ENCODE measurements around the gene SYT9. TPM values are rescaled to one million over a fixed set of nuclear protein-coding genes. Genes with fewer than 3 reads are reported as not detected.
A peak's percentile ranks its signal among the peaks of the same experiment; 100 is the strongest.

The SYT9 gene
- total RNA-seq, 2 donors from 2014 or later: not detected

DNA sequence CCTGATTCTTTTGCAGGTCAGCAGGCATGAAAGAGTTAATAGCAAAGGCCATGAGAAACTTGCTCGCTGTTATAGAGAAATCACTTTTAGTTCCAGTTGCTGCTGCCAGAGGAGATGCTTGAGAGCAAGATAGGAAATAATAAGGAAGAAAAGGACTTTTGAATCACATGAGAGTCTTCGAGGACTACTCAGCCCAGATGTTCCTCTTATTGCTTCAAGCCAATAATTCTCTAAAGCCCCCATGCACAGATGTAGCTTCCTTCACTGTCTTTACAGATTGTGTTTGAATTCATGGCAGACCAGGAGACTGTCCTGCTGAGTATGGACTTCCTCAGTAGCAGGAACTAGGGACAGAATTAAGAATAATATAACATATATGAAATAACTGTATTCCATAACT lies 183.5 kb downstream of the SYT9 start:
- no peak for DNase-seq (ENCODE audit: low spot score)
- peaks cover 4% of the 10 kb centered on the region for H3K9me3 Mint-ChIP-seq
- no peak overlapping the region for H3K4me3 Mint-ChIP-seq
- H3K27me3 Mint-ChIP-seq: no peaks in the 10 kb centered on the region
- peak overlapping the region in 1 of 2 donors; percentile 50 for H3K27ac Mint-ChIP-seq
- no peak for ATAC-seq
- H3K4me1 Mint-ChIP-seq (ENCODE audit: low read depth in 2 of 2): peaks cover 12 to 14% of the 10 kb centered on the region in 2 donors
- H3K36me3 Mint-ChIP-seq: no peaks in the 10 kb centered on the region

DNA sequence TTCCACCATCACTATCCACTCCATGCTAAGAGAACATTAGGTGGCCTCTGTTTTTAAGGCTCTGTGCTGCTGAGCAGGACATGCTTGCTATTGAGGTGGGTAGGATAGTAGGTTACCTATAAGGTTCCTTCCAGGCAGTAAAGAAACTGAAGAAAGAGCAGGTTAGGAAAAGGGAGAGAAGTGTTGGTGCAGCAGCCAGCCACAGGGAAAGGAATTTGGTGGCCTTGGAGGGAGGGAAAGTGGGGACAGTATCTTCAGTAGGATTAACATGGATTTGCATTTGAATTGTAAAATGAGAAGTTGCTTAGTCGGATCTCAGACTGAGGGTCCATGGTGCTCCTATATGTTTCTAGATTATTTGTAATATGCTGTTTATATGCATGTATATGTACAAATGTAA lies 184.4 kb downstream of the SYT9 start:
- H3K27ac Mint-ChIP-seq: peak overlapping the region; percentile 70 to 98

DNA sequence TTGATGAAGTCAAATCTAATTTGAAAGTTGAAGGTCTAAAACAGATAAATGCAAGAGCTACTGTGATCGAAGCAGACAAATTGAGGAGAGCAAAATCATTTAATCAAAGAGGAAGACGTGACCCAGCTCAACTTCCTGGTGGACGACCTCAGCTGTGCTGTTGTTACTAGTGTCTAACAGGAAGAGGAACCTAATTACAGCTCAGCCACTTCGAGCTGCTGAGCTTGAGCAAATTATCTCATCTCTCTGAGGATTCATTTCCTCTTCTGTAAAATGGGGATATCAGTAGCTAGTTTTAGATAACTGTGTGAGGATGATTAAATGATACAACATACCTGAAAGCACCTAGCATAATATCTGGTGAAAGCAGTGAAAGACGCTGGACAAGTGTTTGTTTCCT lies 185.0 kb downstream of the SYT9 start:
- Mint-ChIP-seq H3K4me1 (ENCODE audit: low read depth in 2 of 2) (peaks cover 12 to 14% of the 10 kb centered on the region in 2 donors), H3K27ac (peak overlapping the region; percentile 70 to 98)
- DNase-seq (ENCODE audit: low spot score): no peak

More for the DNA sequence above, 184.4 kb downstream of the SYT9 start:
- Mint-ChIP-seq H3K9me3 (peaks cover 4% of the 10 kb centered on the region), H3K4me3 (peak overlapping the region; percentile 65), H3K27me3 (no peaks in the 10 kb centered on the region), H3K4me1 (ENCODE audit: low read depth in 2 of 2) (peaks cover 12 to 14% of the 10 kb centered on the region in 2 donors), H3K36me3 (no peaks in the 10 kb centered on the region)
- no peak for ATAC-seq
- DNase-seq (ENCODE audit: low spot score): no peak

DNA sequence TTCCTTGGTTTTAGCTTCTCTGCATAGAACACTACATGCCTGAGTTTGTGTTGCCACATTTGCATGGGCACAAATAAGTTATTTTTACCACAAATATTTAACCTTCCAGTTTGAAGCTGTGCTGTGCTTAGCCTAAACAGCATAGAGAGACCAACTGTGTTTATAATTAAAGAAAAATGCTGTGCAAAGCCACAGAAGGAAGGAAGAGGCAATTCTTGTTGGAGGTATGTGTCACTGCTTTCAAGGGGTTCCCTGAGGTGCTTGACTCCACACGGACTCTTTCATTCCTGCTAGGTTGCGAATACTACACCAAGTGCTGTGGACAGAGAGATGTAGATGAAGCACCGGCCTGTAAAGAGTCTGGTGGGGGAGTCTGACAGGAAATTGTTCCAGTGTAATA lies 186.0 kb downstream of the SYT9 start:
- Mint-ChIP-seq H3K27ac (peak overlapping the region in 1 of 2 donors; percentile 98), H3K4me1 (ENCODE audit: low read depth in 2 of 2) (peaks cover 12 to 14% of the 10 kb centered on the region in 2 donors), H3K36me3 (no peaks in the 10 kb centered on the region), H3K27me3 (no peaks in the 10 kb centered on the region), H3K9me3 (peaks cover 4% of the 10 kb centered on the region), H3K4me3 (no peak overlapping the region)
- ATAC-seq (no peak), DNase-seq (ENCODE audit: low spot score) (no peak)

More for the DNA sequence above, 185.0 kb downstream of the SYT9 start:
- Mint-ChIP-seq H3K36me3 (no peaks in the 10 kb centered on the region), H3K27me3 (no peaks in the 10 kb centered on the region), H3K4me3 (peak overlapping the region; percentile 65), H3K9me3 (peaks cover 4% of the 10 kb centered on the region)
- peak; percentile 67 to 79 for ATAC-seq

DNA sequence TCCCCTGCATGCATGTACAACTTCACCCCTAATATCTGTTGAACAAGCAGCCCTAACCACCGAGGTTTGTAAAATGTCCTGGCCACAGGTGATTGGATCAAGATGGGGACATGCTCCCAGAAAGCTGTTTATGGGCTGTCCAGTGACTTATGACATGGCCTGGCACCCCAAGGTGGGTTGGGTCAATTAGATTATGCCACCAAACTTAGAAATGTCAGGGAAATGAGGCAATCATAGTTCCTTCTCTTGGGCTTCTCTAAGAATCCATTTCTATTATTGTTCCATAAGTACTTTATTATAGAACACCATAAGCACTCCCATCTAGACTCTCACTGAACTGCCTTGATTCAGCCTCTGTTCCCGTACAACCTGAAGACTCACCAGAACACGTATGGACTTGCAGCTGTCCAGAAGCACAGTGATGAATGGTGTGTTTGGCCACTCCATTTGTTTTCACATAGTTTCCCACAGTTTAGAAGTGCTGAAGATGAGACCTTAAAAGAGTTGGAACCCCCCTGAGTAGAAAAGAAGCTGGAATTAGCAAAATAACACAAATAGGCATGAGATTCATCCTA lies 188.1 kb downstream of the SYT9 start:
- H3K27me3 Mint-ChIP-seq: no peaks in the 10 kb centered on the region
- no peak for ATAC-seq
- H3K9me3 Mint-ChIP-seq: peaks cover 4% of the 10 kb centered on the region
- H3K4me3 Mint-ChIP-seq: no peak overlapping the region
- H3K4me1 Mint-ChIP-seq (ENCODE audit: low read depth in 2 of 2): peaks cover 12 to 14% of the 10 kb centered on the region in 2 donors
- no peak overlapping the region for H3K27ac Mint-ChIP-seq
- no peaks in the 10 kb centered on the region for H3K36me3 Mint-ChIP-seq
- no peak for DNase-seq (ENCODE audit: low spot score)

DNA sequence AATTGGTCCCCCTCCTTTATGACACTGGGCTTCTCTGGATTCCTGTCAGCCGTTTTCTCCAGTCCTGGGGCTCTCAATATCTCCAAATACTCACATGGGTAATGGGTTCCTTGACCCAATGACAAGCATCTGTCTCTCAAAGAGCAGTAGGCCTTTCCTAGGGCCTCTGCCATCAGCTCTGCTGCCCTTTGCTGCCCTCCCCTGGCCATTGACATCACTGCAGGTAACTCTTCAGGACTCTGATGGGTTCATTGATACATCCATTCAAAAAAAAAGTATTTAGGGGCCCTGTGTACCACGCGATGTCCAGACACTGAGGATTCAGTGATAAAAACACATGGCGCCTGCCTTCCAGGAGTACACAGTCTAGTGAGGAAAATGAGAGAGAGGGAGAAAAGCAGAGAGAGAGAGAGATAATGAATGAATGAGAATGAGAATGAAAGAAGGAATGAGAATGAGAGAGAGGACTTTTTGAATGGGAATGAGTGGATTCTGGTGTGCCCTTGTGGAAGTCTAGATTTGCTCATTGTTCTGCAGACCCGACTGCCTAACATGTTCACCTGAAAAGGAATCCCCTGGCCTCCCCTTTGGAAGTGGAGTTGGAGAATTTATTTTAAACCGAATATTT lies 191.0 kb downstream of the SYT9 start:
- Mint-ChIP-seq H3K36me3 (no peaks in the 10 kb centered on the region), H3K4me1 (ENCODE audit: low read depth in 2 of 2) (no peaks in the 10 kb centered on the region), H3K27ac (no peak overlapping the region), H3K4me3 (no peak overlapping the region), H3K27me3 (peaks cover 0 to 3% of the 10 kb centered on the region in 2 donors), H3K9me3 (no peaks in the 10 kb centered on the region)
- peak; percentile 78 for DNase-seq (ENCODE audit: low spot score)
- peak; percentile 75 to 76 for ATAC-seq

DNA sequence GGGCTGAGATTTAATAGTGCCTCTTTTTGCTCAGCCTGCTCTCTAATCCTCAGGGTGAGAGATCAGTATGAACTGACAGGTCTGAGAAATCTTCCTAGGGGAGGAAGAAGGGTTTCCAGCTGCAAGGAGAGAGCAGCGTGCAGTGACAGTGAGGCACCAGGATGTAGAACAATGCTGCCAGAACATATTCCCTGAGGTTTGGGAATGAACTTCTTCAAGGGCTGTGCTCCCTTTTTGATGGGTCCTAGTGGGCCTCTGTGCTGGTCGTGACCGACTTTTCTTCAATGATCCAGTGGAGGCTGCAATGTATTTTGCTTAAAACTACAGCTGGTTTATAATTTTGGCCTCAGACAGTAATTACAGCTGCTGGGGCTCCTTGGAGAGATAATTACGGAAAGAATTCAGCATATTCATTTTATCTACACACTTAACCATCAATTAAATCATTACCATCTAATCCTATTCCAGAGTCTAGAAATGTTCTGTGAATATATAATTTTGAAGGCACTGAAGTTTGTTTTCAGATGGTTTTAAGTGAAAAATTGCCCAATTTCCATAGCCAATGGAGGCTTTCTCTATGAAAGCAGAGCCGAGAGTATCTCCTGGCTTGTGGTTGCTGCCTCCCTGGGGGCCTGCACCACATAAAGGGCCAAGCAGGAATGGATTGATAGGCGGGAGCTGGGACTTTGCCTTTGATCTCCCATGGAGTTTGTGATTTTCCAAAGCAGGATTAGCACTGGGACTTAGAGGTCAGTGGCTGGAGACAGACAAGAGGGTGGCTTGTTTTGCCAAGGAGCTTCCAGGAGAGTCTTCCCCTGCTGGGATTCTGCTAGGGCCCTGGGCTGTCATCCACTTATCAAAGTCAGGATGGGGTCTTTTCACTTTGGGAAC lies 192.6 kb downstream of the SYT9 start:
- H3K27ac Mint-ChIP-seq: no peak overlapping the region
- no peaks in the 10 kb centered on the region for H3K36me3 Mint-ChIP-seq

DNA sequence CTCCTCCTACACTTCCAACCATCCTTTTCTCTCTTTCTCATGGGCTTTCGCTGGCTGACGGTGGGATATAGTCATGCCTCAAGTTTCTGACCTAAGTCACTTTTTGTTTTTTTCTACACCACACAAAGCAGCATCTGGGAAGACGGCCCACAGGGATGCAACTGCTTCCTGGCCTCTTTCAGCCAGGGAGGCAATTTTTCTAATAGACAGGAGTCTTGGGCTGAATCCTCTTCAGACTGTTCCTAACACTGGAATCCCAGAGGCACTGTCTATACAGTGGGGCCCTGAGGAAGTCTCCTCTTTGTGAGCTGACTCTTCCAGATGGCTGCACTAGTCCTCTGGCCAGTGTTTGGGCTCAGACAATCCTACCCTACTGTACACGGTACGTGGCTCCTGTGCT lies 193.9 kb downstream of the SYT9 start:
- H3K4me1 Mint-ChIP-seq (ENCODE audit: low read depth in 2 of 2): no peaks in the 10 kb centered on the region
- H3K27ac Mint-ChIP-seq: no peak overlapping the region
- H3K4me3 Mint-ChIP-seq: no peak overlapping the region
- no peaks in the 10 kb centered on the region for H3K9me3 Mint-ChIP-seq
- no peaks in the 10 kb centered on the region for H3K36me3 Mint-ChIP-seq
- no peak for DNase-seq (ENCODE audit: low spot score)
- ATAC-seq: no peak
- peaks cover 0 to 3% of the 10 kb centered on the region in 2 donors for H3K27me3 Mint-ChIP-seq

More for the DNA sequence above, 192.6 kb downstream of the SYT9 start:
- H3K4me3 Mint-ChIP-seq: no peak overlapping the region
- DNase-seq (ENCODE audit: low spot score): no peak
- ATAC-seq: no peak
- no peaks in the 10 kb centered on the region for H3K4me1 Mint-ChIP-seq (ENCODE audit: low read depth in 2 of 2)
- H3K9me3 Mint-ChIP-seq: no peaks in the 10 kb centered on the region
- H3K27me3 Mint-ChIP-seq: peaks cover 0 to 3% of the 10 kb centered on the region in 2 donors

DNA sequence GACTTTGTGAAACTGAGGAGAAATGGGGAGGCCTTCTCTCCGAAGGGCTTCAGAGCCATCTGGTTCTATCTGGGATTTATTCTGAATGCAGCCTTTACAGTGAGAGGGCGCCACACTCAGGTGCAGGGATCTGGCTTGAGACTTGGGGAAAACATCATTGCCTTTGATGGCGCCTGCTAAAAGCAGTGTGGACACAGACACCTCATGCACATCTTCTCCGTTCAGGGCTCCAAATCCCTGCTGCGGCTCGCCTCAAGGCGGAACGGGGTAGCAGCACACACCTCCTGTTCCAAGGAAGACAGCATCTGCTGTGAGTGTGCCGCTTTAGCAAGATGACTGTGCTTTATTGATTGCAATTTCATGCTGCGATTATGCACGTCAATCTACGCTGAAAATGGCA lies 196.5 kb downstream of the SYT9 start:
- no peak for ATAC-seq
- Mint-ChIP-seq H3K9me3 (no peaks in the 10 kb centered on the region), H3K27me3 (peaks cover 0 to 3% of the 10 kb centered on the region in 2 donors)

DNA sequence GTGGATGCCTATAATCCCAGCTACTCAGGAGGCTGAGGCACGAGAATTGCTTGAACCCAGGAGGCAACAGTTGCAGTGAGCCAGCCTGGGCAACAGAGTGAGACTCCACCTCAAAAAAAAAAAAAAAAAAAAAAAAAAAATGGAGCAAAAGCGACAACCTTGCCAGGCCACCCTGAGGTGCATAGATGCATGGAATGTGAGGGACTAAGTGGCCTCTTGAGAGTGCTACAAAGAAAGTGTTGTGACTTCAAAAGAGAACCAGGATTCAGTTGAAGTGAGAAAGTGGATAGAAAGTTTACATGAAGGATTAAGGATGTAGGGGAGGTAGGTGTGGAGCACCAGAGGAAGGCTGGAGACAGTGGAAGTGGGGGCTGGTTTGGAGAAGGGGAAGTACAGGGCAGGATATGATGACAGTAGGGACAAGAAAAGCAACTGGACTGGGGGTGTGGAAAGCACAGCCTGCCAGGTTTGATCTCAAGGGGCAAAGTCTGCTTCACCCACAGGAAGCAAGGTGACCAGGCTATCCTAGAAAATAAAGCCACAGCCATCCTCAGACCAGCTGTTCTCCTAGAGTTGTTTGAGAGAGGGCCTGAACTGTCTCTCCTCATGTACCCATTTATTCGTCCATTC lies 197.6 kb downstream of the SYT9 start:
- H3K36me3 Mint-ChIP-seq: no peaks in the 10 kb centered on the region

More for the DNA sequence above, 196.5 kb downstream of the SYT9 start:
- Mint-ChIP-seq H3K36me3 (no peaks in the 10 kb centered on the region), H3K27ac (no peak overlapping the region), H3K4me1 (ENCODE audit: low read depth in 2 of 2) (no peaks in the 10 kb centered on the region), H3K4me3 (no peak overlapping the region)
- no peak for DNase-seq (ENCODE audit: low spot score)

DNA sequence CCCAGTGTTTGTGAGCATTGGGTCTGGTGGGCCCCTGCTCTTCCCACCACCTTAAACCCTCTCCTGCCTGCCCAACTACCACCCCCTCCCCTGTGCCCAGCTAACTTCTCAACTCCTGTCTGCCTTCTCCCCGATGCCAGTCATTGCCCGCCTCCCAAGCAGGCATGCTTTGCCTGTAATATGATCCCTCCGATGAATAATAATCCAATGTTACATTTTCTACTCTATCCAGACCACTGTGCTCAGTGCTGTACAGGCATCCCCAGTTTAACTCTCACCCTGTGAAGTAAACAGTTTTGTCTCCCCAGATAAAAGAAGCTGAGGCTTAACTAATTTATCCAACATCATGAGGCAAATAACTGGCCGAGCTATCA lies 198.1 kb downstream of the SYT9 start:
- H3K36me3 Mint-ChIP-seq: no peaks in the 10 kb centered on the region
- H3K27ac Mint-ChIP-seq: no peak overlapping the region
- DNase-seq (ENCODE audit: low spot score): no peak
- no peaks in the 10 kb centered on the region for H3K4me1 Mint-ChIP-seq (ENCODE audit: low read depth in 2 of 2)
- H3K27me3 Mint-ChIP-seq: peaks cover 0 to 3% of the 10 kb centered on the region in 2 donors
- H3K9me3 Mint-ChIP-seq: no peaks in the 10 kb centered on the region
- H3K4me3 Mint-ChIP-seq: no peak overlapping the region
- ATAC-seq: no peak

More for the DNA sequence above, 197.6 kb downstream of the SYT9 start:
- H3K27ac Mint-ChIP-seq: no peak overlapping the region
- H3K27me3 Mint-ChIP-seq: peaks cover 0 to 3% of the 10 kb centered on the region in 2 donors
- no peaks in the 10 kb centered on the region for H3K4me1 Mint-ChIP-seq (ENCODE audit: low read depth in 2 of 2)
- ATAC-seq (no peak), DNase-seq (ENCODE audit: low spot score) (no peak)
- no peaks in the 10 kb centered on the region for H3K9me3 Mint-ChIP-seq
- H3K4me3 Mint-ChIP-seq: no peak overlapping the region

DNA sequence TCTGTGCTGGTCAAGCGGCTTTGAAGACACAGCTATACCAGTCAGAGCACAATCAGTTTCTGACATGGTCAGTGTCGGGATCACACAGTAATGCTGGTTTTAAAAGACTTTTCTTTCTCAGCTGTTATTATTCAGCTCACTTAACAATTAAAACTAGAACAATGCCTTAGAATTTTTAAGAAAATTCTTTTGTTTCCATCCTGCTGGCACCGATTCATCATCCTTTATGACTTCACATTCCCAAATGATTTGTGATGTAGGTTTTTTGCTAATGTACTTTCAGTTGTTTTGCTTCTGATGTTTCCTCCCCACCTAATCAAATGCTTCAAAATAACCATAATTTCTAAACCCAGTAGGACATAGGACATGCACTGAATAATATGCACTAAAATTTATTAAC lies 199.1 kb downstream of the SYT9 start:
- ATAC-seq (no peak), DNase-seq (ENCODE audit: low spot score) (no peak)
- Mint-ChIP-seq H3K36me3 (no peaks in the 10 kb centered on the region), H3K27ac (no peak overlapping the region), H3K9me3 (no peaks in the 10 kb centered on the region), H3K27me3 (no peaks in the 10 kb centered on the region), H3K4me3 (no peak overlapping the region), H3K4me1 (ENCODE audit: low read depth in 2 of 2) (no peaks in the 10 kb centered on the region)

DNA sequence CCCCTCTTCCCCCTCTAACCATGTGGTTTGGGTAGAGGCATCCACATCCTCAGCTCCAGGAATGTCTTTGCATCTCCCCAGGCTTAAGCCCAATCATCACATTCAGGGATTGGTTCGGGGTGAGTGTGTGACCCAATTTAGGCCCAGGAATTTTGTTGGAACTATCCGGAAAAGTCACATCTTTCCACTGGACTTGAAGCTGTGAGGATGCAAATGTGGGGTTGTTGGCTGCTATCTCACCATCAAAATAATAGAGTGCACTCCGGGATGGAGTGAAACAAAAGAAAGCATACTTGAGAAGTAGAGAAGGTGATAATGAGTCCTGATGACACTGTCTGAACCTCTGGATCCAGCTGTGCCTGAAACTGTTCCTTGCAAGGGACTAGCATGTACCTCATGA lies 199.8 kb downstream of the SYT9 start:
- Mint-ChIP-seq H3K4me1 (ENCODE audit: low read depth in 2 of 2) (no peaks in the 10 kb centered on the region), H3K27me3 (no peaks in the 10 kb centered on the region), H3K36me3 (no peaks in the 10 kb centered on the region), H3K27ac (no peak overlapping the region), H3K9me3 (no peaks in the 10 kb centered on the region), H3K4me3 (no peak overlapping the region)
- no peak for ATAC-seq
- no peak for DNase-seq (ENCODE audit: low spot score)
